ENCODE results near the gene PCDHGA11. TPM values are rescaled to one million over a fixed set of nuclear protein-coding genes. Genes with fewer than 3 reads are reported as not detected.
"Not testable (repeated sequence)": the region's sequence is repeated elsewhere in the genome, so short reads cannot be mapped to it uniquely, and the experiment has no call there.

The PCDHGA11 gene
- 0.05 TPM in 1 of 2 replicates, not detected in the other for total RNA-seq (2014; rRNA removed; shearing (Covaris generic))

DNA sequence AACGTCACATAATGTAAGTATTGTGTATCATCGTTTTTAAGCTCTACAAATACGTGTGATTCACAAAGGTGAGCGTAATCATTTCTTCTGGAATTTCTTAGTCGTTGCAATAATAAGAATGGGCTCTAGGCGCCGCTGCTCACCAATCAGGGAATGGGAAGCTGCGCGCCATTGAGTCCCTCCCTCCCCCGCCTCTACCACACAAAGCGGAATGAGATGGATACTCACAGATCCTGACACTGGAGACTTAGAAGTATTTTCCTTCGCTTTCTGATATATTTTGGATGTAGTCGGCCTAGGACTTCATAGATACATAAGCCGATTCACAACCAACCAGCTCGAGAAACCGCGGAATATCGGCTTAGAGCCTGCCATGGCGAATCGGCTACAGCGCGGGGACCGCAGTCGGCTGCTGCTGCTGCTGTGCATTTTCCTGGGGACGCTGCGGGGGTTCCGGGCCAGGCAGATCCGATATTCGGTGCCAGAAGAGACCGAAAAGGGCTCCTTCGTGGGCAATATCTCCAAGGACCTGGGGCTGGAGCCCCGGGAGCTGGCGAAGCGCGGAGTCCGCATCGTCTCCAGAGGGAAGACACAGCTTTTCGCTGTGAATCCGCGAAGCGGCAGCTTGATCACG lies at the start of gene PCDHGA11:
TSS of gene PCDHGA11 (plus strand) at position 197 of the 634 bp plus-strand sequence. CDS start at position 374, 177 bp downstream.
- no peak for DNase-seq (ENCODE audit: low read depth)

- no peak for DNase-seq (ENCODE audit: low read depth)
These were observed 49.0 kb upstream of the PCDHGA11 start for GRCh38 chr5:141371572-141372475.

GRCh38 chr5:141373673-141374317 lies 47.1 kb upstream of the PCDHGA11 start, which contains the start of gene PCDHGA6:
TSS of gene PCDHGA6 (plus strand) at chr5:141373891. CDS start at chr5:141374084, 193 bp downstream.
- no peak for DNase-seq (ENCODE audit: low read depth)

DNA sequence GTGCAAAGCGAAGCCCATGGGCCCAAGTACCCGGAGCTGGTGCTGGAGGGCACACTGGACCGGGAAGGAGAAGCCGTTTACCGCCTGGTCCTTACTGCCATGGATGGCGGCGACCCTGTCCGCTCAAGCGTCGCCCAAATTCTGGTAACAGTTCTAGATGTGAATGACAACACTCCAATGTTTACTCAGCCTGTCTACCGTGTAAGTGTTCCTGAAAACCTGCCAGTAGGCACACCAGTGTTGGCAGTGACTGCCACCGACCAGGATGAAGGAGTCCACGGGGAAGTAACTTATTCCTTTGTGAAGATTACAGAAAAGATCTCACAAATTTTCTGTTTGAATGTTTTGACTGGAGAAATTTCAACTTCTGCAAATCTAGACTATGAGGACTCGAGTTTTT lies 46.2 kb upstream of the PCDHGA11 start:
- DNase-seq (ENCODE audit: low read depth) = no peak

- DNase-seq (ENCODE audit: low read depth) = not testable (repeated sequence)
These were observed 45.3 kb upstream of the PCDHGA11 start for GRCh38 chr5:141375444-141376155.

DNA sequence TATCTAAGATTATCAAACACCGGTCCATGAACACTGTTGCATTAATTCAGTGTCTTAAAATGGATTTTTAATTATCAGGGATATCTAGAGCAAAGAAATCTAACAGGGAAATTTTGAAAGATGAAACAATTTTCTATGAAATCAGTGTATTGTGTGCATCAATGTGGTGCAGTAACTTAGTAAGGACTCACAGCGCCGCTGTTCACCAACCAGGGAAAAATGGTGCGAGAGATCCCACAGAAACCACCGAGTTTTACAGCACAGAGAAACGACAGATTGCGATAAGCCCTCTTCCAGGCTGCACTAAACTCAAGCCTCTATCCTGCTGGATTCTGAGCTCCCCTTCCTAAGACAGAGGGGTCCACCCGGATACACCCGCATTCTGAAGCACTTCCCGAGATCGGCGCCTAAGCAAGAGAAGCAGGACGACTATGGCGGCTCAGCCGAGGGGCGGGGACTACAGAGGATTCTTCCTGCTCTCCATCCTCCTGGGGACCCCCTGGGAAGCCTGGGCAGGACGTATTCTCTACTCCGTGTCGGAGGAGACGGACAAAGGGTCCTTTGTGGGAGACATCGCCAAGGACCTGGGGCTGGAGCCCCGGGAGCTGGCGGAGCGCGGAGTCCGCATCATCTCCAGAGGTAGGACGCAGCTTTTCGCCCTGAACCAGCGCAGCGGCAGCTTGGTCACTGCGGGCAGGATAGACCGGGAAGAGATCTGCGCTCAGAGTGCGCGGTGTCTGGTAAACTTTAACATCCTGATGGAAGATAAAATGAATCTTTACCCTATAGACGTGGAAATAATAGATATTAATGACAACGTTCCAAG lies 38.2 kb upstream of the PCDHGA11 start, which contains the start of gene PCDHGA7:
TSS of gene PCDHGA7 (plus strand) at position 274 of the 826 bp plus-strand sequence. CDS start at position 432, 158 bp downstream.
- DNase-seq (ENCODE audit: low read depth) = no peak

GRCh38 chr5:141383345-141383744 lies 37.5 kb upstream of the PCDHGA11 start:
- DNase-seq (ENCODE audit: low read depth) = no peak

- DNase-seq (ENCODE audit: low read depth) = no peak
These were observed 36.2 kb upstream of the PCDHGA11 start for GRCh38 chr5:141384471-141385267.

DNA sequence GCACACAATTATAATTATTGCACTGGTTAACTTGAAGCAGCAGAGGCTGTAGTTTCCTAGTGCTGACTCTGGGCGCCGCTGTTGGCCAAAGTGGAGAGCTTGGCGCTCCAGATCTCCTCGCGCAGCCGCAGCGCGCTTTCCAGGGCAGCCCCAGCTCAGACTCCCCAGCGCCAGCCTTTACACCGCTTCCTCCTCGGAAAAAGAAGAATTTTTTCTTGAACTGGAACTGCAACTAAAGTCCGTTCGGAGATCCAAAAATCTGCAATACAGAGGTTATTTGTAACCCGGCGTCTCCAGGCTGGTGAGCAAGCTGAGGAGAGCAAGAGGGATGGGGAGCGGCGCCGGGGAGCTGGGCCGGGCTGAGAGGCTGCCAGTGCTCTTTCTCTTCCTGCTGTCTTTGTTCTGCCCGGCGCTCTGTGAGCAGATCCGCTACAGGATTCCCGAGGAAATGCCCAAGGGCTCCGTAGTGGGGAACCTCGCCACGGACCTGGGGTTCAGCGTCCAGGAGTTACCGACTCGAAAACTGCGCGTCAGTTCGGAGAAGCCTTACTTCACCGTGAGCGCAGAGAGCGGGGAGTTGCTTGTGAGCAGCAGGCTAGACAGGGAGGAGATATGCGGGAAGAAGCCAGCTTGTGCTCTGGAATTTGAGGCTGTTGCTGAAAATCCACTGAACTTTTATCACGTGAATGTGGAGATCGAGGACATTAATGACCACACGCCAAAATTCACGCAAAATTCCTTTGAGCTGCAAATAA lies 33.1 kb upstream of the PCDHGA11 start, which contains the start of gene PCDHGB4:
TSS of gene PCDHGB4 (plus strand) at position 142 of the 755 bp plus-strand sequence. CDS start at position 329, 187 bp downstream.
- DNase-seq (ENCODE audit: low read depth) = not testable (repeated sequence)

DNA sequence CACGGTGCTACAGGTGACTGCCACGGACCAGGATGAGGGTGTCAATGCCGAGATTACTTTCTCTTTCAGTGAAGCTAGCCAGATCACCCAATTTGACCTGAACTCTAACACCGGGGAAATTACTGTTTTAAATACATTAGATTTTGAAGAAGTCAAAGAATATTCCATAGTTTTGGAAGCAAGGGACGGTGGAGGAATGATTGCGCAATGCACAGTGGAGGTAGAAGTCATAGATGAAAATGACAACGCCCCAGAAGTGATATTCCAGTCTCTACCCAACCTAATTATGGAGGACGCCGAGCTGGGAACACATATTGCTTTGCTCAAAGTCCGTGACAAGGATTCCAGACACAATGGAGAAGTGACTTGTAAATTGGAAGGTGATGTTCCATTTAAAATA lies 32.2 kb upstream of the PCDHGA11 start:
- no peak for DNase-seq (ENCODE audit: low read depth)

DNA sequence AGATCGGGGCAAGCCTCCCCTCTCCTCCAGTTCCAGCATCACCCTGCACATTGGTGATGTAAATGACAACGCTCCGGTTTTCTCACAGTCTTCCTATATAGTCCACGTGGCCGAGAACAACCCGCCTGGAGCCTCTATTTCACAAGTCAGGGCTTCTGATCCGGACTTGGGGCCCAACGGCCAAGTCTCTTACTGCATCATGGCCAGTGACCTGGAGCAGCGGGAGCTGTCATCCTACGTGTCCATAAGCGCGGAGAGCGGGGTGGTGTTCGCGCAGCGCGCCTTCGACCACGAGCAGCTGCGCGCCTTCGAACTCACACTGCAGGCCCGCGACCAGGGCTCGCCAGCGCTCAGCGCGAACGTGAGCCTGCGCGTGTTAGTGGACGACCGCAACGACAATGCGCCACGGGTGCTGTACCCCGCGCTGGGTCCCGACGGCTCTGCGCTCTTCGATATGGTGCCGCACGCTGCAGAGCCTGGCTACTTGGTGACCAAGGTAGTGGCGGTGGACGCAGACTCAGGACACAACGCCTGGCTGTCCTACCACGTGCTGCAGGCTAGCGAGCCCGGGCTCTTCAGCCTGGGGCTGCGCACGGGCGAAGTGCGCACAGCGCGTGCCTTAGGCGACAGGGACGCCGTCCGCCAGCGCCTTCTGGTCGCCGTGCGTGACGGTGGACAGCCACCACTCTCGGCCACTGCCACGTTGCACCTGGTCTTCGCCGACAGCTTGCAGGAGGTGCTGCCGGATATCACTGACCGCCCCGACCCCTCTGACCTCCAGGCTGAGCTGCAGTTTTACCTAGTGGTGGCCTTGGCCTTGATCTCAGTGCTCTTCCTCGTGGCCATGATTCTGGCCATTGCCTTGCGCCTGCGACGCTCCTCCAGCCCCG lies 31.5 kb upstream of the PCDHGA11 start:
- no peak for DNase-seq (ENCODE audit: low read depth)

- DNase-seq (ENCODE audit: low read depth) = no peak
These were observed 28.2 kb upstream of the PCDHGA11 start, which contains the start of gene PCDHGA8 for GRCh38 chr5:141392429-141393198. TSS of gene PCDHGA8 (plus strand) at chr5:141392633. CDS start at chr5:141392814, 181 bp downstream.

DNA sequence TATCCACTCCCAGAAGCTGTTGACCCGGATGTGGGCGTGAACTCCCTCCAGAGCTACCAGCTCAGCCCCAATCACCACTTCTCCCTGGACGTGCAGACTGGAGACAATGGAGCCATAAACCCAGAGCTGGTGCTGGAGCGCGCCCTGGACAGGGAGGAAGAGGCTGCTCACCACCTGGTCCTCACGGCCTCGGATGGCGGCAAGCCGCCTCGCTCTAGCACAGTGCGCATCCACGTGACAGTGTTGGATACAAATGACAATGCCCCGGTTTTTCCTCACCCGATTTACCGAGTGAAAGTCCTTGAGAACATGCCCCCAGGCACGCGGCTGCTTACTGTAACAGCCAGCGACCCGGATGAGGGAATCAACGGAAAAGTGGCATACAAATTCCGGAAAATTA lies 27.6 kb upstream of the PCDHGA11 start:
- DNase-seq (ENCODE audit: low read depth) = no peak

GRCh38 chr5:141394401-141395187 lies 26.3 kb upstream of the PCDHGA11 start:
- DNase-seq (ENCODE audit: low read depth) = not testable (repeated sequence)

DNA sequence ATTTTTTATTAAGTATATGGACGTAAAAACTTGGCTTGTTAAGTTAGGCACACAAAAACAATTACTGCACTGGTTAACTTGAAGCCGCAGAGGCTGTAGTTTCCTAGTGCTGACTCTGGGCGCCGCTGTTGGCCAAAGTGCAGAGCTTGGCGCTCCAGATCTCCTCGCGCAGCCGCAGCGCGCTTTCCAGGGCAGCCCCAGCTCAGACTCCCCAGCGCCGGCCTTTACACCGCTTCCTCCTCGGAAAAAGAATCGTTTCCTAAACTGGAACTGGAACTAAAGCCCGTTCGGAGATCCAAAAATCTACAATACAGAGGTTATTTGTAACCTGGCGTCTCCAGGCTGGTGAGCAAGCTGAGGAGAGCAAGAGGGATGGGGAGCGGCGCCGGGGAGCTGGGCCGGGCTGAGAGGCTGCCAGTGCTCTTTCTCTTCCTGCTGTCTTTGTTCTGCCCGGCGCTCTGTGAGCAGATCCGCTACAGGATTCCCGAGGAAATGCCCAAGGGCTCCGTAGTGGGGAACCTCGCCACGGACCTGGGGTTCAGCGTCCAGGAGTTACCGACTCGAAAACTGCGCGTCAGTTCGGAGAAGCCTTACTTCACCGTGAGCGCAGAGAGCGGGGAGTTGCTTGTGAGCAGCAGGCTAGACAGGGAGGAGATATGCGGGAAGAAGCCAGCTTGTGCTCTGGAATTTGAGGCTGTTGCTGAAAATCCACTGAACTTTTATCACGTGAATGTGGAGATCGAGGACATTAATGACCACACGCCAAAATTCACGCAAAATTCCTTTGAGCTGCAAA lies 22.9 kb upstream of the PCDHGA11 start, which contains the start of gene PCDHGB5:
TSS of gene PCDHGB5 (plus strand) at position 192 of the 796 bp plus-strand sequence. CDS start at position 373, 181 bp downstream.
- DNase-seq (ENCODE audit: low read depth) = not testable (repeated sequence)
